Stomach (tissue), 9 donors: Measurements from ENCODE around the gene SEC22A. TPM values are rescaled to one million over a fixed set of nuclear protein-coding genes. Genes with fewer than 3 reads are reported as not detected.
A peak's percentile ranks its signal among the peaks of the same experiment; 100 is the strongest.

Experiments
- DNase-seq, 2 donors: peaks; one replicate each; pipeline versions ENCODE4 v3.0.0 to v3.0.0-alpha.2; 2013 to 2019
- H3K27ac ChIP-seq, 5 donors: fragments of 200-600 bp in 4 of 5; sonication (generic) in 4 of 5; one replicate each; pipeline ENCODE4 v1.5.1; 2013 to 2019; ENCODE audit warnings: mild to moderate bottlenecking in 1 of 5, moderate library complexity in 1 of 5
- H3K27me3 ChIP-seq, 3 donors: fragments of 200-600 bp; sonication (generic); one replicate each; pipeline ENCODE4 v1.5.1; 2017 to 2019; ENCODE audit warnings: mixed run types in 1 of 3
- H3K36me3 ChIP-seq, 4 donors: fragments of 200-600 bp; sonication (generic); 1 replicate in 3 of 4; 2 replicates in 1 of 4; pipeline ENCODE4 v1.5.1; 2016 to 2019
- H3K4me1 ChIP-seq, 4 donors: fragments of 200-600 bp; sonication (generic); one replicate each; pipeline ENCODE4 v1.5.1; 2016 to 2019
- H3K4me3 ChIP-seq, 4 donors: fragments of 200-600 bp; sonication (generic) in 3 of 4; one replicate each; pipeline ENCODE4 v1.5.1; 2016 to 2019; ENCODE audit warnings: mild to moderate bottlenecking in 1 of 4
- H3K9me3 ChIP-seq, 4 donors: fragments of 200-600 bp; sonication (generic); one replicate each; pipeline ENCODE4 v1.5.1; 2016 to 2019
- EP300 ChIP-seq: sonication (generic); formaldehyde crosslinking; IDR thresholded peaks from one replicate; pipeline ENCODE4 v1.6.1; 2017; ENCODE audit warnings: antibody characterized with exemption
- POLR2A ChIP-seq, 4 donors: fragments of 450-650 bp; IDR thresholded peaks; one replicate each; pipeline ENCODE4 v1.6.1; 2016; ENCODE audit warnings: antibody characterized with exemption in 4 of 4, control low read depth in 2 of 4, mild to moderate bottlenecking in 1 of 4, moderate library complexity in 1 of 4
- POLR2AphosphoS5 ChIP-seq, 3 donors: sonication (generic); formaldehyde crosslinking; IDR thresholded peaks; one replicate each; pipeline ENCODE4 v1.6.1; 2016; ENCODE audit warnings: antibody characterized with exemption in 3 of 3
- WGBS, 5 donors: extraction: QIAGEN DNeasy Blood & Tissue Kit in 3 of 5; methylation state at CpG; one replicate each; pipeline versions ENCODE4 v1.1.5 to v1.1.7; 2013 to 2018; 5-methylcytosine and 5-hydroxymethylcytosine counted together
- intact Hi-C: fragments of 100-400 bp; cut with DNase I; formaldehyde crosslinking; loops from one replicate; pipeline ENCODE4 v1.15.1; 2023; ENCODE audit warnings: low total_unique reads
- polyA plus RNA-seq, 3 donors: library from polyadenylated mRNA; stranded (reverse); fragments of 200-250 nt; gene quantifications; one replicate each; pipeline ENCODE4 v1.2.3, GENCODE V29; 2013
- total RNA-seq, 5 donors: library from RNA; depleted of rRNA; stranded (reverse); fragments of >200 nt; gene quantifications; one replicate each; pipeline versions ENCODE4 v1.1.0 to v1.2.3, GENCODE V29; 2014 to 2016
- TF ChIP-seq, protein P1 (sequence below), 7 experiments: fragments of 450-650 bp in 4 of 7; fragments of 200-600 bp in 3 of 7; sonication (generic) in 3 of 7; IDR thresholded peaks; one replicate each; pipeline ENCODE4 v1.5.1; 2016 to 2019; ENCODE audit warnings: antibody characterized with exemption in 7 of 7, control low read depth in 2 of 7, mild to moderate bottlenecking in 1 of 7
- donor health status: healthy with polysubstance abuse.
- donor health status: Bipolar disorder and iron deficiency.
- donor health status: healthy.

The SEC22A gene
- total and polyA plus RNA-seq, 8 donors = 1.6 to 26.6 (median 6.7) TPM; not detected in 1

DNA sequence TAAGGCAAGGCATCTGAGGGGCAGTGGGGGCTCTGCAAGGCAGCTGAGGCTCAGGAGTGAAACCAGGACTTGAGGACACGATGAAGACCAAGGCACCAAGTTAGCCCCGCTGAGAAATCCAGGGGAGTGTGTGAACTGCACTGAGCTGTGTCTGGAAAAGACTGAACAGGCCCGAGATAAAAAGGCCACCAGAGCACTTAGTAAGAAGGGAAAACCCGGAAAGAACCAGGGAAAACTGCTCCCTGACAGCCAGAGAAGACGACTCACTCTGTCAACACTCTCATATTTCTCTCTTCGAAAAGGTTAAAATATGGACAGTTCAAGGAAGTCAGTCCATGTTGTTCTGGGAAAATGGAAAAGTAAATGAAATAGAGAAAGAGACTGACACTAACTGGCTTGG lies 109.0 kb downstream of the SEC22A start:
- intact Hi-C loops = no loop called here
- no peaks in the 10 kb centered on the region for H3K9me3 ChIP-seq
- DNase-seq = no peak
- H3K4me1 ChIP-seq = peaks cover 0 to 3% (median 0%) of the 10 kb centered on the region in 4 donors
- H3K4me3 ChIP-seq = no peak overlapping the region
- H3K36me3 ChIP-seq = peaks cover 0 to 46% (median 21%) of the 10 kb centered on the region in 4 donors
- TF ChIP-seq POLR2AphosphoS5 (IDR thresholded peaks at IDR 0.05) (no peak), POLR2A (IDR thresholded peaks at IDR 0.05) (no peak), EP300 (no peak)
- TF ChIP-seq, protein P1, sequence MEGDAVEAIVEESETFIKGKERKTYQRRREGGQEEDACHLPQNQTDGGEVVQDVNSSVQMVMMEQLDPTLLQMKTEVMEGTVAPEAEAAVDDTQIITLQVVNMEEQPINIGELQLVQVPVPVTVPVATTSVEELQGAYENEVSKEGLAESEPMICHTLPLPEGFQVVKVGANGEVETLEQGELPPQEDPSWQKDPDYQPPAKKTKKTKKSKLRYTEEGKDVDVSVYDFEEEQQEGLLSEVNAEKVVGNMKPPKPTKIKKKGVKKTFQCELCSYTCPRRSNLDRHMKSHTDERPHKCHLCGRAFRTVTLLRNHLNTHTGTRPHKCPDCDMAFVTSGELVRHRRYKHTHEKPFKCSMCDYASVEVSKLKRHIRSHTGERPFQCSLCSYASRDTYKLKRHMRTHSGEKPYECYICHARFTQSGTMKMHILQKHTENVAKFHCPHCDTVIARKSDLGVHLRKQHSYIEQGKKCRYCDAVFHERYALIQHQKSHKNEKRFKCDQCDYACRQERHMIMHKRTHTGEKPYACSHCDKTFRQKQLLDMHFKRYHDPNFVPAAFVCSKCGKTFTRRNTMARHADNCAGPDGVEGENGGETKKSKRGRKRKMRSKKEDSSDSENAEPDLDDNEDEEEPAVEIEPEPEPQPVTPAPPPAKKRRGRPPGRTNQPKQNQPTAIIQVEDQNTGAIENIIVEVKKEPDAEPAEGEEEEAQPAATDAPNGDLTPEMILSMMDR (IDR thresholded peaks at IDR 0.05) = no peak
- 54 to 62% (median 58%) methylated on average over 6 of the region's 6 CpGs for WGBS, 5 donors
- no peak overlapping the region for H3K27ac ChIP-seq
- H3K27me3 ChIP-seq = no peaks in the 10 kb centered on the region

DNA sequence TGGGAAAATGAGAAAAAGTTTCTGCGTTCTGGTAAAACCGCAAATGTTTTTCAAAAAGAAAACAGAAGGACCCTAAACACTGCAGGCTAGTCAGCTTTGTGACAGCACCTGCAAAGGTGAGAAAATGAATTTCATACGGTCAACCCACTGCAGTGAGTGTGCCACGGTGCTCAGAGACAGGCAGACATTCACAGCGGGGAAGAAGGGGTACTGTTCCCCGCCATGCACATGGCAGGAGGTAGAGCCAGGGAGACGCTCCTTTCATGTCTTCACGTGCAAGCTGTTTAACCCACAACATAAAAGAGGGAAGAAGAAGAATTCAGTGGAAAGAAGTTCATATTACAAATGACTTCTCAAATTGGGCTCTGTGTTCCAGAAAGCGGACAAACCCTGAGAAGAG lies 109.5 kb downstream of the SEC22A start:
- 72 to 78% (median 76%) methylated on average over 9 of the region's 9 CpGs for WGBS, 5 donors
- Histone ChIP-seq H3K4me1 (peaks cover 0 to 3% (median 0%) of the 10 kb centered on the region in 4 donors), H3K4me3 (no peak overlapping the region), H3K36me3 (peaks cover 0 to 51% (median 22%) of the 10 kb centered on the region in 4 donors), H3K9me3 (no peaks in the 10 kb centered on the region), H3K27ac (no peak overlapping the region), H3K27me3 (no peaks in the 10 kb centered on the region)
- DNase-seq = no peak
- TF ChIP-seq POLR2A (IDR thresholded peaks at IDR 0.05) (no peak), EP300 (no peak), POLR2AphosphoS5 (IDR thresholded peaks at IDR 0.05) (no peak)
- intact Hi-C loops = no loop called here

DNA sequence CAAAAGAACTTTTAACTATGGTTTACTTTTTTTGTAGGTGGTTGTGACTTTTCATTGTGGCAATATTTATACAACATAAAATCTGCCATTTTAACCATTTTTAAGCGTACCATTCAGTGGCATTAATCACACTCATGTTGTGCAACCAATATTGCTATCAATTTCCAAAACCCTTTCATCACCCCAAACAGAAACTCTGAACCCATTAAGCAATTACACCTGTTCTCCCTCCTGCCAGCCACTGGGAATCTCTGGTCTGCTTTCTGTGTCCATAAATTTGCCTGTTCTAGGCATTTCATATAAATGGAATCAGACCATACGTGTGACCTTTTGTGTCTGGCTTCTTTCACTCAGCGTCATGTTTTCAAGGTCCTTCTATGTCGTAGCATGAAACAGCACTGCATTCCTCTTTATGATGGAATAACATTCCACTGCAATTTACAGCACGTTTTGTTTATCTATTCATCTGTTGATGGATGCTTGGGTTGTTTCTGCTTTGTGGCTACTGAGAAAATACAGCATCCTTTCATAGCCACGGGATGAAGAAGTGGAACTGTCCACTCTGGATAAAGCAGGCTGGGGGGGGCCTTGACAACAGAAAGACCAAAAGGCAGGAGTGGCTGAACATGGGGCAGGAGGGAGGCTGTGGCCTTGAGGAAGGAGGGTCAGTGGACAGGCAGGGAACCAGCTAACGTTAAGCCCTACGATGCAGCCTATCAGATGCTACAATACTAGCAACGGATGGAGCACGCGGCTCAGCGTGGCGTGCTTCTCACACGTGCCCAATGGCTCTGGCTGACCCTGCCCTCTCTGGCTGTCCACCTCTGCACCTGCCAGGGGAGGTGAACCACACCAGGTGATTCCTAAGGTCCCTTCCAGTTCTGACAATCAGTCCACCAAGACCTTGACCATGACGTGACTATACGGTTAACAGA lies 110.9 kb downstream of the SEC22A start:
- DNase-seq = no peak
- no peak overlapping the region for H3K4me3 ChIP-seq
- H3K4me1 ChIP-seq = peaks cover 0 to 3% (median 0%) of the 10 kb centered on the region in 4 donors
- 68 to 81% (median 76%) methylated on average over 16 of the region's 16 CpGs for WGBS, 5 donors
- no peaks in the 10 kb centered on the region for H3K27me3 ChIP-seq
- no peaks in the 10 kb centered on the region for H3K9me3 ChIP-seq
- intact Hi-C loops = no loop called here
- H3K36me3 ChIP-seq = peaks cover 0 to 51% (median 22%) of the 10 kb centered on the region in 4 donors
- TF ChIP-seq, protein P1 (IDR thresholded peaks at IDR 0.05) = no peak
- no peak for TF ChIP-seq EP300
- TF ChIP-seq POLR2AphosphoS5 (IDR thresholded peaks at IDR 0.05) = peak in 2 of 3 donors; percentile 28 to 66
- no peak for TF ChIP-seq POLR2A (IDR thresholded peaks at IDR 0.05)
- H3K27ac ChIP-seq = peak overlapping the region in 3 of 5 donors; percentile 15 to 63 (median 41)

DNA sequence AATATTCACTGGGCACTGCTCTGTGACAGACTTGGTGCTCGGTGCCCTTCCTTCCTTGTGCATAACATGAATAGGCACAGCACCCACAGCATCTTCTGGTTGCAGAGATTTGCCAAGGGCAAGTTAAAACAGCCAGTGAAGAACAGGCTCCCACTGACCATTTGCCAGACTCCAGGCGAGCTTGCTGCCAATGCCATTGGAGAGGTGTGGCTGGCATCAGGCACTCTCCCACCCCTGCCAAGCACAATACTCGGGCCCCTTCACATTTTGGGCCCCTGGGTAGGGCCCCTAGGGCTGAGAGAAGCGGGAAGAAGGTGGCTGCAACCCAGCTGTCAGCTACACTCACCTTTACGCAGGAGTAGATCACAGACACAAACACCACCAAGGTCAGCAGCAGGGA lies 112.1 kb downstream of the SEC22A start:
- DNase-seq = no peak

More for the DNA sequence above, 112.1 kb downstream of the SEC22A start:
- H3K4me3 ChIP-seq = no peak overlapping the region
- intact Hi-C loops = no loop called here
- no peak for TF ChIP-seq EP300
- no peak for TF ChIP-seq POLR2AphosphoS5 (IDR thresholded peaks at IDR 0.05)
- no peak for TF ChIP-seq POLR2A (IDR thresholded peaks at IDR 0.05)
- TF ChIP-seq, protein P1 (IDR thresholded peaks at IDR 0.05) = no peak
- 56 to 63% (median 58%) methylated on average over 5 of the region's 5 CpGs for whole genome bisulfite sequencing, 5 donors
- H3K36me3 ChIP-seq = peaks cover 0 to 64% (median 28%) of the 10 kb centered on the region in 4 donors
- peaks cover 0 to 3% (median 0%) of the 10 kb centered on the region in 4 donors for H3K4me1 ChIP-seq
- peak overlapping the region in 1 of 5 donors; percentile 63 for H3K27ac ChIP-seq
- no peaks in the 10 kb centered on the region for H3K9me3 ChIP-seq
- H3K27me3 ChIP-seq = no peaks in the 10 kb centered on the region
